Kidney (tissue), 14 donors: ENCODE data around the gene RGS14. TPM values are rescaled to one million over a fixed set of nuclear protein-coding genes. Genes with fewer than 3 reads are reported as not detected.

ENCODE experiments used
- DNase-seq, 5 donors: peaks; one replicate each; pipeline ENCODE4 v3.0.0-alpha.2; 2013 to 2020
- FAIRE-seq: peaks from 2 replicates; lab custom pipeline; 2012; peaks lifted over from hg19 to GRCh38; lab: Jason Lieb, UNC
- H3K27ac ChIP-seq, 2 donors: one replicate each; pipeline ENCODE4 v1.7.0; 2013; ENCODE audit warnings: low read depth in 2 of 2, low read length in 2 of 2, inconsistent platforms in 1 of 2
- H3K27me3 ChIP-seq: one replicate; pipeline ENCODE4 v1.7.1; 2013; ENCODE audit warnings: low read length, inconsistent platforms; ENCODE audit not compliant: control insufficient read depth, insufficient read depth
- H3K36me3 ChIP-seq, 3 donors: one replicate each; pipeline versions ENCODE4 v1.7.0 to v1.7.1; 2013; ENCODE audit warnings: low read length in 3 of 3, control low read depth in 1 of 3, inconsistent platforms in 1 of 3; ENCODE audit not compliant: insufficient read depth in 3 of 3, control insufficient read depth in 2 of 3
- H3K4me1 ChIP-seq, 3 donors: one replicate each; pipeline versions ENCODE4 v1.7.0 to v1.7.1; 2013; ENCODE audit warnings: low read length in 3 of 3, inconsistent platforms in 1 of 3, low read depth in 1 of 3; ENCODE audit not compliant: control insufficient read depth in 2 of 3, insufficient read depth in 2 of 3
- H3K4me3 ChIP-seq, 3 donors: one replicate each; pipeline versions ENCODE4 v1.7.0 to v1.8.1; 2013; ENCODE audit warnings: low read length in 3 of 3, control low read depth in 1 of 3, inconsistent platforms in 1 of 3
- H3K9ac ChIP-seq, 3 donors: one replicate each; pipeline versions ENCODE4 v1.7.0 to v1.7.1; 2013; ENCODE audit warnings: low read length in 3 of 3, control low read depth in 1 of 3, inconsistent platforms in 1 of 3
- H3K9me3 ChIP-seq, 3 donors: one replicate each; pipeline versions ENCODE4 v1.7.0 to v1.7.1; 2013; ENCODE audit warnings: low read length in 3 of 3, control low read depth in 1 of 3, inconsistent platforms in 1 of 3; ENCODE audit not compliant: control insufficient read depth in 2 of 3, insufficient read depth in 1 of 3
- intact Hi-C: fragments of 100-400 bp; cut with DNase I; formaldehyde crosslinking; loops from one replicate; pipeline ENCODE4 v1.11.1; 2022
- polyA plus RNA-seq: library from polyadenylated mRNA; stranded (reverse); fragments of 350-450 nt; fragmentation: Illumina TruSeq; extraction: RNeasy Lipid Tissue Mini Kit (QIAGEN cat#74804); gene quantifications from one replicate; pipeline ENCODE4 v1.2.3, GENCODE V29; 2014; ENCODE audit warnings: low read depth, low replicate concordance; ENCODE audit not compliant: insufficient read depth
- total RNA-seq: library from RNA; stranded (reverse); fragmentation: NEBNext Ultra II Directional; extraction: Animal tissue kit (Norgen Biotek cat#: 25700); gene quantifications from one replicate; pipeline ENCODE4 v1.2.1, GENCODE V29; 2021
- TF ChIP-seq, protein P1 (sequence below): IDR thresholded peaks from 3 replicates; pipeline ENCODE4 v1.5.1; 2012; ENCODE audit warnings: mild to moderate bottlenecking, moderate library complexity, borderline replicate concordance; ENCODE audit not compliant: insufficient read depth; ENCODE audit errors: extremely low read depth
- donor health status: control.
- donor health status: control.
- donor health status: control.
- donor health status: control.
- donor health status: control.
- donor health status: DM: yes; HTN: yes; CAD: no.
- donor health status: Normal renal cell carcinoma (clear cell type).

The RGS14 gene
- total and polyA plus RNA-seq, 2 donors from 2014 or later, result 28.4 to 56.3 TPM

DNA sequence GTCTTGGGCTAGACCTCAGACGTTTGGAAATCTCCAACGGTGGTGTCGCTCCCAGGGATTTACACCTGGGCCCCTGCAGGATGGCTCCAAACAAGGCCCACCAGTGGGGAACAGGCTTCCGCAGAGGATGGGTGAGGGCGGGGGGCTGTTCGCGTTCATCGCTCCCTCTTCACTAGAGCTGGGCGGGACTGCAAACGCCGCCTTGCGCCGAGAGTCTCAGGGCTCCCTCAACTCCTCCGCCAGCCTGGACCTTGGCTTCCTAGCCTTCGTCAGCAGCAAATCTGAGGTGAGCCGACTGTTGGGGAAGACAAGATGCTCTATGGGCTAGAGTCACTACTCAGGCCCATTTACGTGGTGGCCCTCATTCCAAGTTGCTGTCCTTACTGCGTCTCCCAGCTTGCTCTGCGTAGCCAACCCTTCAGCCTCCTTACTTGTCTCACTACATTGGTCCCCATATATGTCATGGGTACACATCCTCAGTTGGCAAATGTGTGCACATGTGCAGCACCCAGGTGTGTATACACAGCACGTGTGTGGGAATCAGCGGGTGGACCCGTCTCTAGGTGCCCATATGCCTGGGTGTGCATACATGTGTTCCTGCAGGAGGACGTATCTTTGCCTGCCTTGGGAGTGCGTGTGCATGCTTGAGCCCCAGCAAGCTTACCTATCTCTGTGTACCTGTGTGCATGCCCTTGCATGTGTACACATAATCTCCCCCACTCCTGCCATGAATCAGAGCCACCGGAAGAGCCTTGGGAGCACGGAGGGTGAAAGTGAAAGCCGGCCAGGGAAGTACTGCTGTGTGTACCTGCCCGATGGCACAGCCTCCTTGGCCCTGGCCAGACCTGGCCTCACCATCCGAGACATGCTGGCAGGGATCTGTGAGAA, 10.5 kb downstream of the RGS14 start:
- Histone ChIP-seq H3K27ac (no peak overlapping the region), H3K4me3 (peak overlapping the region in 1 of 3 donors; percentile 69), H3K4me1 (peaks cover 3 to 49% (median 38%) of the 10 kb centered on the region in 3 donors), H3K27me3 (no peaks in the 10 kb centered on the region), H3K9me3 (no peaks in the 10 kb centered on the region), H3K9ac (no peak overlapping the region), H3K36me3 (no peaks in the 10 kb centered on the region)
- FAIRE-seq (no peak), DNase-seq (peak in 1 of 5 donors; percentile 65)
- TF ChIP-seq, protein P1, sequence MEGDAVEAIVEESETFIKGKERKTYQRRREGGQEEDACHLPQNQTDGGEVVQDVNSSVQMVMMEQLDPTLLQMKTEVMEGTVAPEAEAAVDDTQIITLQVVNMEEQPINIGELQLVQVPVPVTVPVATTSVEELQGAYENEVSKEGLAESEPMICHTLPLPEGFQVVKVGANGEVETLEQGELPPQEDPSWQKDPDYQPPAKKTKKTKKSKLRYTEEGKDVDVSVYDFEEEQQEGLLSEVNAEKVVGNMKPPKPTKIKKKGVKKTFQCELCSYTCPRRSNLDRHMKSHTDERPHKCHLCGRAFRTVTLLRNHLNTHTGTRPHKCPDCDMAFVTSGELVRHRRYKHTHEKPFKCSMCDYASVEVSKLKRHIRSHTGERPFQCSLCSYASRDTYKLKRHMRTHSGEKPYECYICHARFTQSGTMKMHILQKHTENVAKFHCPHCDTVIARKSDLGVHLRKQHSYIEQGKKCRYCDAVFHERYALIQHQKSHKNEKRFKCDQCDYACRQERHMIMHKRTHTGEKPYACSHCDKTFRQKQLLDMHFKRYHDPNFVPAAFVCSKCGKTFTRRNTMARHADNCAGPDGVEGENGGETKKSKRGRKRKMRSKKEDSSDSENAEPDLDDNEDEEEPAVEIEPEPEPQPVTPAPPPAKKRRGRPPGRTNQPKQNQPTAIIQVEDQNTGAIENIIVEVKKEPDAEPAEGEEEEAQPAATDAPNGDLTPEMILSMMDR, result no peak
- intact Hi-C loops, result no loop called here

DNA sequence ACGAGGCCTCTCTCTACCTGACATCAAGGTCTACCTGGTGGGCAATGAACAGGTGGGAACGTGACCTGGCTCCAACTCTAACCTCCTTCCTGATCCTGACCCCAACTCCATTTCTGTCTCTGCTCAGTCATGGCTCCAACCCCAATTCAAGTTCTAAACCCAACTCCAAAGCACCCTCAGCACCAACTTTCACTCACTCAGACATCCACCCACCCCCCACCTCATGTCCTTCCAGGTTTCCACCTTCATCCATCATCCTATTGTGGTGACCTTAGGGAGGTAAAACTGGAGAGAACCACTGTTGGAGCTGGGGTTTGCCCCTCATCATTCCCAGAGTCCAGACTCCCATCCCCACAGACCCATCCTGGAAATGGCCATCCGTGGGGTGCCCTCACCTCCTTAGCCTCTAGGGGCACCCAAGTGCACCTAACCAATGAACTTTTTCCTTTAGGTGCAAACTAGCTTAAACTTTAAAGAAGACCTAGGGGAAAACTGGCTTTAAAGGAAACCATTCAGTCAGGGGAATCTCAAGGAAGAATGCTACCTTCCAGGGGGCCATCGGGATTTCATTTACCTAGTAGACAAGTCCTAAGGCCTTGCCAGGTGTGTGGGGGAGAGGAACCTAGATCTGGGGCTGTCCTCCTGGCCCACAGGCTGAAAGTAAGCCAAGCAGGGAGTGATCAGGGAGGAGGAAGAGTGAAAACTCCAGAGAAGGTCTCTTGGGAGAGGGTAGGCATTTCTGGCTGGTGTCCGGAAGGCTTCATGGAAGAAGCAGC, 11.3 kb downstream of the RGS14 start:
- peaks cover 3 to 46% (median 33%) of the 10 kb centered on the region in 3 donors for H3K4me1 ChIP-seq
- FAIRE-seq, result no peak
- intact Hi-C loops, result no loop called here

GRCh38 chr5:177369645-177370440, 12.1 kb downstream of the RGS14 start:
- no peaks in the 10 kb centered on the region for H3K27me3 ChIP-seq
- peak overlapping the region; percentile 23 to 33 for H3K27ac ChIP-seq
- H3K4me3 ChIP-seq, result no peak overlapping the region
- H3K4me1 ChIP-seq, result peaks cover 3 to 44% (median 33%) of the 10 kb centered on the region in 3 donors
- FAIRE-seq, result no peak
- H3K9me3 ChIP-seq, result no peaks in the 10 kb centered on the region
- intact Hi-C loops, result no loop called here
- TF ChIP-seq, protein P1, result no peak
- no peaks in the 10 kb centered on the region for H3K36me3 ChIP-seq
- no peak overlapping the region for H3K9ac ChIP-seq
- peak in 1 of 5 donors; percentile 55 for DNase-seq

More for the DNA sequence above, 11.3 kb downstream of the RGS14 start:
- Histone ChIP-seq H3K4me3 (no peak overlapping the region), H3K27me3 (no peaks in the 10 kb centered on the region), H3K9ac (peak overlapping the region in 1 of 3 donors; percentile 37), H3K27ac (peak overlapping the region in 1 of 2 donors; percentile 23), H3K9me3 (no peaks in the 10 kb centered on the region), H3K36me3 (no peaks in the 10 kb centered on the region)
- TF ChIP-seq, protein P1, result no peak
- peak in 2 of 5 donors; percentile 39 to 52 for DNase-seq
